Epithelial cell of prostate (primary cell): Measurements from ENCODE around the gene ABHD6.
"Not testable (repeated sequence)": the region's sequence is repeated elsewhere in the genome, so short reads cannot be mapped to it uniquely, and the experiment has no call there.

Experiments
- DNase-seq: peaks from one replicate; pipeline ENCODE4 v3.0.0-alpha.2; 2011; ENCODE audit warnings: low read depth, low spot score
- H3K27ac ChIP-seq: fragments of 450-650 bp; 2 replicates; pipeline ENCODE4 v1.5.1; 2017; ENCODE audit warnings: mild to moderate bottlenecking

Gene ABHD6

GRCh38 chr3:58270485-58270884, 32.9 kb downstream of the ABHD6 start:
- no peak overlapping the region for H3K27ac ChIP-seq
- no peak for DNase-seq

- H3K27ac ChIP-seq, result peak overlapping the region; percentile 57
- peak; percentile 37 for DNase-seq
These were observed 34.4 kb downstream of the ABHD6 start for GRCh38 chr3:58271901-58272501.

- H3K27ac ChIP-seq, result peak overlapping the region; percentile 57
- DNase-seq, result no peak
These were observed 35.3 kb downstream of the ABHD6 start for GRCh38 chr3:58272891-58273290.

- not testable (repeated sequence) for H3K27ac ChIP-seq, DNase-seq
These were observed 35.8 kb downstream of the ABHD6 start for GRCh38 chr3:58273362-58273761.

- no peak overlapping the region for H3K27ac ChIP-seq
- no peak for DNase-seq
These were observed 36.5 kb downstream of the ABHD6 start for GRCh38 chr3:58274027-58274614.

- no peak overlapping the region for H3K27ac ChIP-seq
These were observed 43.5 kb downstream of the ABHD6 start for GRCh38 chr3:58281069-58281468.

DNA sequence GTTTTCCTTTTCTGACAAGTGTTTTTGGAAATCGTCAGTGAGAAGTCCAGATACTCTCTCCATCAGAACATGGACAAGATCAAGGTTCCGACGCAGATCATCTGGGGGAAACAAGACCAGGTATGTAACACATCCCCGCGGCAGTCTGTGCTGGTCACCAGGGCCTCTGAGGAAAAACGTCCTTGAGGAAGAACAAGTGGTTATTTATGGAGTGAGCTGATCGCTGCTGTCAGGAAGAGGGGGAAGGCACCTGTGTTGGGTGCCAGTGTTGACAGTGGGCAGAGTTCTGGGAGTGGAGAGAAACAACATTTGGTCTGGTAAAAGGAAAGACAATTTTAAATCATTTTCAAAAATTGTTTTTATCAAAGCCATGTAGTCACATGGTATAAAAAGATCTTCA, 47.7 kb downstream of the ABHD6 start:
- no peak for DNase-seq

More at GRCh38 chr3:58281069-58281468, 43.5 kb downstream of the ABHD6 start:
- no peak for DNase-seq

GRCh38 chr3:58287354-58287753, 49.8 kb downstream of the ABHD6 start:
- no peak for DNase-seq
- no peak overlapping the region for H3K27ac ChIP-seq

More for the DNA sequence above, 47.7 kb downstream of the ABHD6 start:
- no peak overlapping the region for H3K27ac ChIP-seq

DNA sequence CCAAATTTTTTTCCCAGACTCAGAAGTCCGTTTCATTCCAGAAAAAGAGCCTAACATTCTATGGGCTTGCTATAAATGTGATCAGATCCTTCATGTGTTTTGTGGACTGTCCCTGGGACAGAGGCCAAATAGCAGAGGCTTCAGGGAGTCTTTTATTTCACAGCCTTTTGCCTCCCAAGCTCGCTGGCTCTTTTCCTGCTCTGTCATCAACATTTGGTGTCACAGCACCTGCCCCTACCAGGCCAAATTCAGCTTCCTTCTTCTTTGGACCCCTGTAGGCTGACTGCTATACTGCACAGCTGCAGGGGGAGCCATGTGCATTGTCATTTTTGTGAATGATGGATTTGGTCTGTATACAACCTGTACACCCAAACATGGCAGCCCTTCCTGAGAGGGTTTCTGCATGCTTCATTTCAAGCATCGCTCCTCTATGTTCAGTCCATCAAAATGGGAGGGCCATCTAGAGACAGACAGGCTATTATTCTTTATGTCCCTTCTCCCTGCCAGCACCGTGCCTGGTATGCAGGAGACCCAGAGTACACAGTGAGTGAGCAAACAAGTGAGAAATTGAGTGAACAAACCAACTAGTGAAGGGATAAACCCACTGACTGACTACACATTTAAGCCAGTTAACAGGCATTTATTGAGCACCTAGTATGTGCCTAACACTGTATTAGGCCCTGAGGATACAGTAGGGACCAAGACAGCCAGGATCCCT, 50.6 kb downstream of the ABHD6 start:
- H3K27ac ChIP-seq, result no peak overlapping the region
- DNase-seq, result no peak

GRCh38 chr3:58288964-58289613, 51.5 kb downstream of the ABHD6 start:
- H3K27ac ChIP-seq, DNase-seq: not testable (repeated sequence)

GRCh38 chr3:58290446-58290845, 52.9 kb downstream of the ABHD6 start:
- not testable (repeated sequence) for H3K27ac ChIP-seq, DNase-seq

DNA sequence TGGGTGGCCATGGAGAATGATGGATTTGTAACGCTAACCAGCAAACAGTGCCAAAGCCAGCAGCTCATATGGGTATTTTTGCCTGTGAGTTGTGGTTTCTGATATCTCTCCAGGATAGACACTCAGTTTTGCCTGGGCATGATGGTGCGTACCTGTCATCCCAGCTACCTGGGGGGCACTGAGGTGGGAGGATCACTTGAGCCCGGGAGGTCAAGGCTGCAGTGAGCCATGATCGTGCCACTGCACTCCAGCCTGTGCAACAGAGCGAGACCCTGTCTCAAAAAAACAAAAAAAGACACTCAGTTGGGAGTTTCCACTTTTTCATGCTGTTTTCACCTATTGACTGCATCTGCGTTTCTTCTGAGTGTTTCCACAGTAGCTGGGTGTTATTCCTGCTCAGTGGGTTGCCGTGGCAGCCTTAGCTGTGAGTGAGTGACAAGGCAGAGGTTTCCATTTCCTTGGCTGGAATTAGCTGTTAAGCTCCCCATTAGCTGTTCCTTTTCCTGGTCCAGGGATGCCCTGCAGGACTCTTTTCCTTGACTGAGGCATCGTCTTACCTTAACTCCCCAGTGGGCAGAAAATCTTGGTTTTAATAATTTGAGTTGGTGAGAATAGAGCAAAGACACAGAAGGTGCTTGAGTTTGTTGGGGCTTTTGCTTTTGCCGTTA, 54.2 kb downstream of the ABHD6 start:
- no peak overlapping the region for H3K27ac ChIP-seq
- no peak for DNase-seq

DNA sequence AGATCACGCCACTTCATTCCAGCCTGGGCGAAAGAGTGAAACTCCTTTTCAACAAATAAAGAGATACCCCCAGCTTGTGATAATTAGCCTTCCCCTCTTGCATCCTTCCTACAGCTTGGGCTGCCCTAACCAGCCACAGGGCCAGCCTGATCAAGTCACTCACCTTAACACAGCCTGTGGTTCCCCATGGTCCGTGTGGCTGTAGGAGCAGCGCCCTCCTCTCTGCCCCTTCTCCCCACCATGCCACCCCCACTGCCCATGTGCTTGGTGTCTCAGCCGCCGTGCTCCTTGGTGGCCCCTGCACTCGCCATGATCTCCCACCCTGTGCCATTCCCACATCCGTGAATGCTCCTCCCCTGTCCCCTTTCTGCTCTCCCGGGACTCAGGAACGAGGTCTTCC, 55.3 kb downstream of the ABHD6 start:
- no peak for DNase-seq
- H3K27ac ChIP-seq, result no peak overlapping the region

GRCh38 chr3:58293516-58293915, 55.9 kb downstream of the ABHD6 start:
- DNase-seq, result no peak
- H3K27ac ChIP-seq, result no peak overlapping the region

DNA sequence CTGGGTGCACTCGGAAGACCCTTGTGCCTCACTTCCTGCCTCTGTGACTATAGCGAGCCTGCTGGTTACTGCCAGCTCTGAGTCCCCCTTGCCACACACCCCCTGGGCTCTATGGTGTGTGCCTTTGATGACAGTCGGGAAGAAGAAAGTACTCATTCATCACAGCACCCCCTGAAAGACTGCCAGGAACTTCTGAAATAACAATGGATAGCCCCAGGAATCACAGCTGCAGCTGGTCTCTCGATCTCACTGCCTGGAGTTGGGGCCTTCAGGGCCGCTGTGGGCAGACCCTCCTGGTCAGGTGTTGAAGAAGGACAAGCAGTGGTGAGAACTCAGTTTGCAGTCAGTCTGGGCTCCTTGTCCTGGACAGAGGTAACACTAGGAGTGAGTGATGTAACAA, 58.7 kb downstream of the ABHD6 start:
- H3K27ac ChIP-seq, result no peak overlapping the region
- no peak for DNase-seq

- H3K27ac ChIP-seq, result no peak overlapping the region
- DNase-seq, result no peak
These were observed 59.3 kb downstream of the ABHD6 start for GRCh38 chr3:58296843-58297242.

- no peak overlapping the region for H3K27ac ChIP-seq
- no peak for DNase-seq
These were observed 60.6 kb downstream of the ABHD6 start for GRCh38 chr3:58298190-58298589.

- H3K27ac ChIP-seq, result no peak overlapping the region
- DNase-seq, result no peak
These were observed 61.5 kb downstream of the ABHD6 start for GRCh38 chr3:58299075-58299474.

DNA sequence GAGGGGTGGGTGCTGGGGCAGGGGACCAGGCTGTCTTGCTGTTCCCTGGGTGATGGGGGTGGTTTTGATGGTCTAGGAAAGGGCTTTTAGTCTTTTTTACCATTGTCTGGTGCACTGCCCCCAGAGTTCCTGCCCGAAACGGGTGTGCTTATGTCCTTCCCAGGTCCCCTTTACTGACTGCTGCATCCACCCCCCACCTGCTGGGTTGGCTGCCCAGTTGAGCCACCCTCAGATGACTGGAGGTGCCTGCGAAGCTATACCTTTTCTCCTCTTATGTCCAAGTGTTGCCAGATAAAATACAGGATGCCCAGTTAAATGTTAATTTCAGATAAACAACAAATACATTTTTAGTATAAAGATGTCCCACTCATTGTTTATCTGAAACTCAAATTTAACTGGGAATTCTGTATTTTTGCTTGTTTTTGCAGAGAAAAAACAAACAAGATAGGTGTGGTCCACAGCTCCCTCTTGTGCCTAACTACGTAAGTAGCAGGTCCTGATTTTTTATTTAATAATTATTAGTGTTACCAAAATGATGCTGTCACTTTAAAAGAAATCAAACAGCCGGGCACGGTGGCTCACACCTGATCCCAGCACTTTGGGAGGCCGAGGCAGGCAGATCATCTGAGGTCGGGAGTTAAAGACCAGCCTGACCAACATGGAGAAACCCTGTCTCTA, 62.4 kb downstream of the ABHD6 start:
- DNase-seq, result no peak
- H3K27ac ChIP-seq, result no peak overlapping the region
